H9 (cell line): ENCODE results near the gene DNTT. TPM values are rescaled to one million over a fixed set of nuclear protein-coding genes. Genes with fewer than 3 reads are reported as not detected.

ENCODE experiments used
- DNase-seq: peaks from one replicate; pipeline ENCODE4 v3.0.0-alpha.2; 2017
- H2AFZ ChIP-seq: one replicate; pipeline ENCODE4 v1.6.1; 2013; ENCODE audit warnings: mild to moderate bottlenecking, low read length, control low read depth, moderate library complexity
- H2AK5ac ChIP-seq: 2 replicates; pipeline ENCODE4 v1.6.1; 2013; ENCODE audit warnings: low read length, control low read depth, mixed read lengths; ENCODE audit not compliant: insufficient read length
- H2BK120ac ChIP-seq: one replicate; pipeline ENCODE4 v1.6.1; 2013; ENCODE audit warnings: low read depth, mild to moderate bottlenecking, low read length, control low read depth, inconsistent platforms; ENCODE audit not compliant: poor library complexity, severe bottlenecking
- H2BK12ac ChIP-seq: 2 replicates; pipeline ENCODE4 v1.6.1; 2013; ENCODE audit warnings: low read length, control low read depth, mixed read lengths, low read depth; ENCODE audit not compliant: insufficient read length
- H2BK15ac ChIP-seq: 2 replicates; pipeline ENCODE4 v1.6.1; 2013; ENCODE audit warnings: low read depth, low read length, control low read depth
- H2BK20ac ChIP-seq: one replicate; pipeline ENCODE4 v1.6.1; 2013; ENCODE audit warnings: low read depth, mild to moderate bottlenecking, low read length, control low read depth, inconsistent platforms; ENCODE audit not compliant: poor library complexity, severe bottlenecking
- H2BK5ac ChIP-seq: 2 replicates; pipeline ENCODE4 v1.6.1; 2013; ENCODE audit warnings: low read length, control low read depth, mixed read lengths; ENCODE audit not compliant: insufficient read length
- H3K14ac ChIP-seq: 2 replicates; pipeline ENCODE4 v1.6.1; 2013; ENCODE audit warnings: low read length, control low read depth; ENCODE audit not compliant: insufficient read depth
- H3K18ac ChIP-seq: 2 replicates; pipeline ENCODE4 v1.6.1; 2013; ENCODE audit warnings: low read depth, mild to moderate bottlenecking, mixed read lengths, low read length, control low read depth; ENCODE audit not compliant: insufficient read length
- H3K23ac ChIP-seq: 2 replicates; pipeline ENCODE4 v1.6.1; 2013; ENCODE audit warnings: low read length, control low read depth, mixed read lengths, low read depth; ENCODE audit not compliant: insufficient read length
- H3K23me2 ChIP-seq: 2 replicates; pipeline ENCODE4 v1.6.1; 2013; ENCODE audit warnings: low read depth, mild to moderate bottlenecking, mixed read lengths, low read length, control low read depth; ENCODE audit not compliant: insufficient read length, poor library complexity, severe bottlenecking
- H3K27ac ChIP-seq: 2 replicates; pipeline ENCODE4 v1.5.1; 2013; ENCODE audit warnings: low read length, control low read depth, mixed read lengths, low read depth; ENCODE audit not compliant: insufficient read length
- H3K27me3 ChIP-seq: 2 replicates; pipeline ENCODE4 v1.6.1; 2013; ENCODE audit warnings: low read length, control low read depth, inconsistent platforms; ENCODE audit not compliant: insufficient read depth
- H3K4ac ChIP-seq: 2 replicates; pipeline ENCODE4 v1.6.1; 2013; ENCODE audit warnings: low read depth, mild to moderate bottlenecking, control low read depth, inconsistent platforms, low read length, moderate library complexity
- H3K4me1 ChIP-seq: 2 replicates; pipeline ENCODE4 v1.6.1; 2013; ENCODE audit warnings: low read length, control low read depth, inconsistent platforms; ENCODE audit not compliant: insufficient read depth
- H3K4me2 ChIP-seq: 2 replicates; pipeline ENCODE4 v1.6.1; 2013; ENCODE audit warnings: low read length, control low read depth, mixed read lengths; ENCODE audit not compliant: insufficient read length, insufficient read depth
- H3K56ac ChIP-seq: 2 replicates; pipeline ENCODE4 v1.6.1; 2013; ENCODE audit warnings: low read depth, mild to moderate bottlenecking, mixed read lengths, low read length, control low read depth; ENCODE audit not compliant: insufficient read length
- H3K79me1 ChIP-seq: 2 replicates; pipeline ENCODE4 v1.6.1; 2013; ENCODE audit warnings: low read depth, mild to moderate bottlenecking, moderate library complexity, low read length, control low read depth, inconsistent platforms; ENCODE audit not compliant: insufficient read depth, poor library complexity, severe bottlenecking
- H3K79me2 ChIP-seq: 2 replicates; pipeline ENCODE4 v1.6.1; 2013; ENCODE audit warnings: low read length, control low read depth, inconsistent platforms; ENCODE audit not compliant: insufficient read depth
- H3K9ac ChIP-seq: 2 replicates; pipeline ENCODE4 v1.6.1; 2013; ENCODE audit warnings: low read length, control low read depth, mixed read lengths; ENCODE audit not compliant: insufficient read length; ENCODE audit errors: extremely low read depth
- H3K9me3 ChIP-seq: one replicate; pipeline ENCODE4 v1.6.1; 2013; ENCODE audit warnings: low read depth, low read length, inconsistent platforms; ENCODE audit not compliant: control insufficient read depth
- H3T11ph ChIP-seq: one replicate; pipeline ENCODE4 v1.6.1; 2013; ENCODE audit warnings: mild to moderate bottlenecking, low read length, control low read depth, inconsistent platforms
- H4K20me1 ChIP-seq: one replicate; pipeline ENCODE4 v1.6.1; 2013; ENCODE audit not compliant: control insufficient read depth, insufficient read length, insufficient read depth
- H4K5ac ChIP-seq: 2 replicates; pipeline ENCODE4 v1.6.1; 2013; ENCODE audit warnings: low read depth, mild to moderate bottlenecking, mixed read lengths, low read length, control low read depth; ENCODE audit not compliant: insufficient read length
- H4K8ac ChIP-seq: replicated peaks from 2 replicates; pipeline ENCODE4 v1.6.1; 2013; ENCODE audit warnings: low read length, control low read depth, mixed read lengths, low read depth; ENCODE audit not compliant: insufficient read length
- H4K91ac ChIP-seq: 2 replicates; pipeline ENCODE4 v1.6.1; 2013; ENCODE audit warnings: low read depth, mild to moderate bottlenecking, moderate library complexity, mixed read lengths, low read length, control low read depth; ENCODE audit not compliant: insufficient read length
- H3K27ac Mint-ChIP-seq, 3 experiments: 2 replicates in 2 of 3; 3 replicates in 1 of 3; pipeline ENCODE4 v1.8.0; 2020 to 2021; ENCODE audit warnings: mixed read lengths in 3 of 3, mild to moderate bottlenecking in 1 of 3, moderate library complexity in 1 of 3
- H3K27me3 Mint-ChIP-seq: 2 replicates; pipeline ENCODE4 v1.8.0; 2021; ENCODE audit warnings: low read depth, mild to moderate bottlenecking, moderate library complexity, mixed read lengths
- H3K36me3 Mint-ChIP-seq, 3 experiments: 2 replicates in 2 of 3; 3 replicates in 1 of 3; pipeline ENCODE4 v1.8.0; 2020 to 2021; ENCODE audit warnings: low read depth in 3 of 3, mixed read lengths in 3 of 3; ENCODE audit not compliant: insufficient read depth in 1 of 3
- H3K4me1 Mint-ChIP-seq, 2 experiments: 2 replicates each; pipeline ENCODE4 v1.8.0; 2020; ENCODE audit warnings: mixed read lengths in 2 of 2
- H3K4me3 Mint-ChIP-seq, 2 experiments: 2 replicates in 1 of 2; 3 replicates in 1 of 2; pipeline ENCODE4 v1.8.0; 2020 to 2021; ENCODE audit warnings: mild to moderate bottlenecking in 2 of 2, mixed read lengths in 2 of 2, moderate library complexity in 1 of 2
- H3K9me3 Mint-ChIP-seq, 2 experiments: 2 replicates in 1 of 2; 3 replicates in 1 of 2; pipeline ENCODE4 v1.8.0; 2020; ENCODE audit warnings: mild to moderate bottlenecking in 2 of 2, mixed read lengths in 2 of 2, moderate library complexity in 1 of 2
- WGBS: extraction: QIAGEN DNeasy Blood & Tissue Kit; methylation state at CpG from one replicate; pipeline ENCODE4 v1.1.7; 2013; ENCODE audit warnings: missing lambda C conversion rate, low lambda C conversion rate, mixed read lengths; ENCODE audit not compliant: insufficient read length; ENCODE audit errors: extremely low coverage; 5-methylcytosine and 5-hydroxymethylcytosine counted together
- total RNA-seq: library from RNA; stranded (reverse); gene quantifications from 2 replicates; pipeline ENCODE4 v1.2.1, GENCODE V29; 2021
- TF ChIP-seq, protein P1 (sequence below): fragments of 200-600 bp; sonication (generic); conservative IDR thresholded peaks from 3 replicates; pipeline ENCODE4 v1.8.0; 2021; ENCODE audit warnings: antibody characterized with exemption, mild to moderate bottlenecking

The DNTT gene
- total RNA-seq, 1 experiment from 2014 or later: not detected

DNA sequence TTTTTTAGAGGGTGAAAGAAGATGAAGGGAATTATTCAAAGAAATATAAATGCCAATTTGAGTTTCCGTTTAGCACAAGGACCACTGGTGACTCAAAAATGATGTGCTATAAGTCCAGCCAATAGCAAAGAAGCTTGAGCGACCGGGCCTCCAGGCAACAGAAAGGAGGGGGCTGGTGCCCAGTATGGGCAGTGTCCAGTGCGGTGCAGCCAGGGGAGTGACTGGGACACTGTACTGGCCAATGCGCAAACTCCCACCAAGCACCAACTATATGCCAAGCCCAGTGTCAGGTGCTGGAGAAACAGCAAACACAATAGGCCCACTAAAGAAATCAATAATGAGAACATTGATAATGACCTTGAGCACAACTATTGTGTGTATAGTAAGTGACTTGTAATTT, 64.7 kb downstream of the DNTT start:
- Mint-ChIP-seq H3K27me3 (peaks cover 6% of the 10 kb centered on the region), H3K4me3 (no peak overlapping the region), H3K9me3 (no peaks in the 10 kb centered on the region; a peak in 1 of 5 replicates), H3K27ac (no peak overlapping the region), H3K4me1 (peaks cover 4% of the 10 kb centered on the region in 2 experiments), H3K36me3 (peaks cover 0 to 2% (median 0%) of the 10 kb centered on the region in 3 experiments; a peak in 1 of 7 replicates)
- no peaks in the 10 kb centered on the region for H3K79me2 ChIP-seq
- no peaks in the 10 kb centered on the region for H3K23me2 ChIP-seq
- no peak overlapping the region for H3K18ac ChIP-seq
- H2BK15ac ChIP-seq: no peak overlapping the region
- H3K4me2 ChIP-seq: no peak overlapping the region
- H3K56ac ChIP-seq: no peak overlapping the region
- no peaks in the 10 kb centered on the region for H3K4me1 ChIP-seq
- TF ChIP-seq, protein P1, sequence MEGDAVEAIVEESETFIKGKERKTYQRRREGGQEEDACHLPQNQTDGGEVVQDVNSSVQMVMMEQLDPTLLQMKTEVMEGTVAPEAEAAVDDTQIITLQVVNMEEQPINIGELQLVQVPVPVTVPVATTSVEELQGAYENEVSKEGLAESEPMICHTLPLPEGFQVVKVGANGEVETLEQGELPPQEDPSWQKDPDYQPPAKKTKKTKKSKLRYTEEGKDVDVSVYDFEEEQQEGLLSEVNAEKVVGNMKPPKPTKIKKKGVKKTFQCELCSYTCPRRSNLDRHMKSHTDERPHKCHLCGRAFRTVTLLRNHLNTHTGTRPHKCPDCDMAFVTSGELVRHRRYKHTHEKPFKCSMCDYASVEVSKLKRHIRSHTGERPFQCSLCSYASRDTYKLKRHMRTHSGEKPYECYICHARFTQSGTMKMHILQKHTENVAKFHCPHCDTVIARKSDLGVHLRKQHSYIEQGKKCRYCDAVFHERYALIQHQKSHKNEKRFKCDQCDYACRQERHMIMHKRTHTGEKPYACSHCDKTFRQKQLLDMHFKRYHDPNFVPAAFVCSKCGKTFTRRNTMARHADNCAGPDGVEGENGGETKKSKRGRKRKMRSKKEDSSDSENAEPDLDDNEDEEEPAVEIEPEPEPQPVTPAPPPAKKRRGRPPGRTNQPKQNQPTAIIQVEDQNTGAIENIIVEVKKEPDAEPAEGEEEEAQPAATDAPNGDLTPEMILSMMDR: no peak
- H3K27ac ChIP-seq: no peak overlapping the region
- H4K8ac ChIP-seq: no peak overlapping the region
- H4K5ac ChIP-seq: no peak overlapping the region
- H3T11ph ChIP-seq: no peak overlapping the region
- H3K14ac ChIP-seq: no peak overlapping the region
- DNase-seq: no peak
- H3K9me3 ChIP-seq: no peaks in the 10 kb centered on the region
- no peaks in the 10 kb centered on the region for H3K27me3 ChIP-seq
- H4K91ac ChIP-seq: no peak overlapping the region
- H3K23ac ChIP-seq: no peak overlapping the region
- no CpG with 5 or more reads among the region's 5 CpGs for WGBS
- H3K79me1 ChIP-seq: no peaks in the 10 kb centered on the region
- H3K4ac ChIP-seq: no peak overlapping the region
- no peak overlapping the region for H2BK20ac ChIP-seq
- H2BK12ac ChIP-seq: no peak overlapping the region
- H2BK120ac ChIP-seq: no peak overlapping the region
- H2AK5ac ChIP-seq: no peak overlapping the region
- no peak overlapping the region for H2BK5ac ChIP-seq
- no peak overlapping the region for H2AFZ ChIP-seq
- no peaks in the 10 kb centered on the region for H4K20me1 ChIP-seq
- H3K9ac ChIP-seq: no peak overlapping the region
